Endothelial cell of umbilical vein (primary cell): Measurements from ENCODE around the gene TRIM65. TPM values are rescaled to one million over a fixed set of nuclear protein-coding genes. Genes with fewer than 3 reads are reported as not detected.

Experiments used
- BruUV-seq: library from RNA; stranded (reverse); fragments of 400-500 nt; replicated peaks from 2 replicates; lab custom pipeline; 2021; lab: Mats Ljungman, UMichigan
- CTCF ChIA-PET: fragments of 300-600, 350-600 bp; sonication (Branson Sonifier 250); formaldehyde crosslinking; loops from one replicate; lab custom pipeline; 2021; ENCODE audit warnings: antibody characterized with exemption, inconsistent platforms; lab: Charles Lee
- POLR2A ChIA-PET: fragments of 300-600, 350-600 bp; sonication (Branson Sonifier 250); formaldehyde crosslinking; loops from one replicate; lab custom pipeline; 2021; ENCODE audit warnings: antibody characterized with exemption, inconsistent platforms; lab: Charles Lee
- DNase-seq: peaks from one replicate; pipeline ENCODE4 v3.0.0-alpha.2; 2011; ENCODE audit warnings: low read depth, low spot score
- FAIRE-seq: peaks from 2 replicates; lab custom pipeline; 2011; peaks lifted over from hg19 to GRCh38; lab: Jason Lieb, UNC
- H2AFZ ChIP-seq: 2 replicates; pipeline ENCODE4 v1.6.0; 2012; ENCODE audit warnings: low read depth, low read length, control low read depth, inconsistent platforms
- H3K27ac ChIP-seq: 2 replicates; pipeline ENCODE4 v1.5.1; 2011; ENCODE audit warnings: low read depth, mild to moderate bottlenecking, control low read depth, low read length, moderate library complexity; ENCODE audit not compliant: insufficient read depth
- H3K27me3 ChIP-seq, 2 experiments: 2 replicates each; pipeline versions ENCODE4 v1.6.0 to v1.6.1; 2011; ENCODE audit warnings: low read length in 2 of 2, mixed read lengths in 1 of 2; ENCODE audit not compliant: control insufficient read depth in 2 of 2, insufficient read depth in 2 of 2
- H3K36me3 ChIP-seq, 2 experiments: 2 replicates in 1 of 2; 3 replicates in 1 of 2; pipeline ENCODE4 v1.5.1; 2011; ENCODE audit warnings: low read length in 2 of 2, mild to moderate bottlenecking in 1 of 2, moderate library complexity in 1 of 2; ENCODE audit not compliant: control insufficient read depth in 2 of 2, insufficient read depth in 2 of 2; ENCODE audit errors: extremely low read depth in 1 of 2
- H3K4me1 ChIP-seq: 3 replicates; pipeline ENCODE4 v1.5.1; 2011; ENCODE audit warnings: mild to moderate bottlenecking, low read length; ENCODE audit not compliant: control insufficient read depth, insufficient read depth; ENCODE audit errors: extremely low read depth
- H3K4me2 ChIP-seq: 2 replicates; pipeline ENCODE4 v1.6.1; 2011; ENCODE audit warnings: low read length, control low read depth, mixed read lengths; ENCODE audit not compliant: insufficient read depth
- H3K4me3 ChIP-seq, 3 experiments: fragments of 200-600 bp in 1 of 3; sonication (generic), shearing (Covaris generic) in 1 of 3; replicated peaks in 1 of 3; 2 replicates each; pipeline ENCODE4 v1.5.1; 2011 to 2016; ENCODE audit warnings: control low read depth in 3 of 3, low read length in 3 of 3, mild to moderate bottlenecking in 2 of 3, inconsistent platforms in 1 of 3, low read depth in 1 of 3, moderate library complexity in 1 of 3; ENCODE audit not compliant: insufficient read depth in 1 of 3
- H3K79me2 ChIP-seq: 2 replicates; pipeline ENCODE4 v1.6.0; 2012; ENCODE audit warnings: low read length, inconsistent platforms; ENCODE audit not compliant: control insufficient read depth, insufficient read depth
- H3K9ac ChIP-seq: replicated peaks from 2 replicates; pipeline ENCODE3; 2011; ENCODE audit warnings: low read length, control low read depth; ENCODE audit not compliant: insufficient read depth; ENCODE audit errors: extremely low read depth
- H3K9me1 ChIP-seq: replicated peaks from 3 replicates; pipeline ENCODE4 v1.6.0; 2011; ENCODE audit warnings: mild to moderate bottlenecking, low read length; ENCODE audit not compliant: control insufficient read depth, insufficient read depth; ENCODE audit errors: extremely low read depth
- H3K9me3 ChIP-seq: replicated peaks from 2 replicates; pipeline ENCODE4 v1.5.1; 2012; ENCODE audit warnings: low read length, inconsistent platforms; ENCODE audit not compliant: control insufficient read depth, insufficient read depth
- H4K20me1 ChIP-seq: replicated peaks from 2 replicates; pipeline ENCODE3; 2011; ENCODE audit warnings: mild to moderate bottlenecking, low read length; ENCODE audit not compliant: control insufficient read depth, insufficient read depth; ENCODE audit errors: extremely low read depth
- CTCF ChIP-seq, 2 donors: IDR thresholded peaks; 1 replicate in 1 of 2; 2 replicates in 1 of 2; pipeline ENCODE4 v1.5.1; 2011; ENCODE audit warnings: low read length in 2 of 2, mild to moderate bottlenecking in 2 of 2, moderate library complexity in 2 of 2, control low read depth in 1 of 2, inconsistent platforms in 1 of 2, low read depth in 1 of 2; ENCODE audit not compliant: insufficient read depth in 1 of 2; ENCODE audit errors: extremely low read depth in 1 of 2
- EZH2 ChIP-seq: IDR thresholded peaks from 2 replicates; pipeline ENCODE4 v1.6.1; 2012; ENCODE audit warnings: borderline replicate concordance, low read depth, mild to moderate bottlenecking, moderate library complexity, low read length, inconsistent platforms; ENCODE audit not compliant: severe bottlenecking
- FOS ChIP-seq: IDR thresholded peaks from 2 replicates; pipeline ENCODE4 v1.6.1; 2011; ENCODE audit warnings: mild to moderate bottlenecking, low read length, moderate library complexity, borderline replicate concordance; ENCODE audit not compliant: insufficient read depth
- GATA2 ChIP-seq: IDR thresholded peaks from 2 replicates; pipeline ENCODE4 v1.7.0; 2011; ENCODE audit warnings: low read depth, mild to moderate bottlenecking, moderate library complexity, mixed read lengths, low read length; ENCODE audit not compliant: insufficient read length, insufficient read depth
- JUN ChIP-seq: IDR thresholded peaks from 2 replicates; pipeline ENCODE4 v1.6.1; 2011; ENCODE audit warnings: borderline replicate concordance, low read depth; ENCODE audit not compliant: insufficient read length, insufficient read depth
- MAX ChIP-seq: IDR thresholded peaks from 2 replicates; pipeline ENCODE4 v1.6.1; 2011; ENCODE audit not compliant: insufficient read depth, insufficient read length
- MYC ChIP-seq: IDR thresholded peaks from one replicate; pipeline ENCODE4 v1.6.1; 2011; ENCODE audit warnings: mild to moderate bottlenecking, low read depth, low read length
- POLR2A ChIP-seq: IDR thresholded peaks from 2 replicates; pipeline ENCODE4 v1.6.1; 2012; ENCODE audit warnings: low read depth, mild to moderate bottlenecking, control low read depth, low read length
- POLR2AphosphoS5 ChIP-seq: IDR thresholded peaks from 2 replicates; pipeline ENCODE4 v1.6.1; 2012; ENCODE audit warnings: low read depth, mild to moderate bottlenecking, control low read depth, low read length, moderate library complexity; ENCODE audit not compliant: insufficient read depth
- dilution Hi-C: fragments of 300-500 bp; cut with MboI; formaldehyde crosslinking; loops from one replicate; pipeline ENCODE4 v1.15.0; 2019; ENCODE audit warnings: low sequenced_read_pairs; ENCODE audit not compliant: extremely low pct_ligation_motif_present
- intact Hi-C: fragments of 100-400 bp; cut with micrococcal nuclease; formaldehyde crosslinking; loops from one replicate; pipeline ENCODE4 v1.10.0; 2022
- polyA plus RNA-seq, 4 experiments: library from polyadenylated mRNA; depleted of rRNA in 3 of 4; stranded (reverse) in 3 of 4; unstranded in 1 of 4; fragments of >200 nt; gene quantifications; 2 replicates each; pipeline versions ENCODE4 v1.2.1 to v1.2.3, GENCODE V29; 2011 to 2012; ENCODE audit warnings: missing spikeins in 1 of 4
- total RNA-seq: library from RNA; stranded (reverse); gene quantifications from 2 replicates; pipeline ENCODE4 v1.2.3, GENCODE V29; 2021

Gene TRIM65
- total and polyA plus RNA-seq, 2 donors (not counting 3 experiments of a cell fraction or from before 2014, with no cell fraction given), result 19.3 to 33.5 TPM

- no peaks in the 10 kb centered on the region for H3K9me1 ChIP-seq
- no peaks in the 10 kb centered on the region for H3K27me3 ChIP-seq
- no peaks in the 10 kb centered on the region for H4K20me1 ChIP-seq
- DNase-seq, result no peak
- ChIA-PET POLR2A (interaction anchor here (1.1 kb wide), 1 partner anchor 9 kb away, joined by 3 read pairs; no protein-coding TSS in a partner anchor), CTCF (interaction anchor here (1.2 to 4.7 kb wide), 6 partner anchors 10 to 100 kb away, joined by 3 to 23 read pairs (median 6); partner anchors contain the start of genes CDK3 and MRPL38)
- no peak for FAIRE-seq
- no peak overlapping the region for H2AFZ ChIP-seq
- no peaks in the 10 kb centered on the region for H3K36me3 ChIP-seq
- intact Hi-C loops (no loop called here), dilution Hi-C loops (no loop called here)
- no peaks in the 10 kb centered on the region for H3K4me1 ChIP-seq
- no peak for TF ChIP-seq MAX
- TF ChIP-seq POLR2A, result no peak
- no peak overlapping the region for H3K27ac ChIP-seq
- no peak overlapping the region for H3K4me2 ChIP-seq
- no peak overlapping the region for H3K4me3 ChIP-seq
- no peaks in the 10 kb centered on the region for H3K79me2 ChIP-seq
- no peak overlapping the region for H3K9ac ChIP-seq
- no TSS peak for BruUV-seq
- no peaks in the 10 kb centered on the region for H3K9me3 ChIP-seq
Observed at GRCh38 chr17:75914643-75915267, 18.0 kb upstream of the TRIM65 start.

GRCh38 chr17:75913537-75914210 lies 16.9 kb upstream of the TRIM65 start:
- CTCF ChIA-PET, result interaction anchor here (2.3 kb wide), 1 partner anchor 9 kb away, joined by 7 read pairs; the partner anchor contains the start of gene MRPL38
- H3K79me2 ChIP-seq, result no peaks in the 10 kb centered on the region

More at GRCh38 chr17:75913537-75914210, 16.9 kb upstream of the TRIM65 start:
- Histone ChIP-seq H3K4me2 (no peak overlapping the region), H3K4me3 (no peak overlapping the region), H3K9me1 (no peaks in the 10 kb centered on the region), H2AFZ (no peak overlapping the region), H4K20me1 (no peaks in the 10 kb centered on the region), H3K27me3 (no peaks in the 10 kb centered on the region), H3K4me1 (no peaks in the 10 kb centered on the region), H3K9me3 (no peaks in the 10 kb centered on the region), H3K36me3 (no peaks in the 10 kb centered on the region), H3K27ac (no peak overlapping the region), H3K9ac (no peak overlapping the region)
- POLR2A ChIA-PET, result no interaction called here
- dilution Hi-C loops, result no loop called here
- no TSS peak for BruUV-seq
- no peak for TF ChIP-seq FOS
- TF ChIP-seq CTCF (IDR thresholded peaks at IDR 0.05; ENCODE audit: extremely low read depth in 1 of 2, insufficient read depth in 1 of 2, low read depth in 1 of 2, low read length in 2 of 2), result no peak
- TF ChIP-seq MYC, result no peak
- TF ChIP-seq GATA2, result no peak
- no peak for TF ChIP-seq JUN
- TF ChIP-seq POLR2AphosphoS5, result no peak
- no peak for TF ChIP-seq POLR2A
- no peak for TF ChIP-seq EZH2
- TF ChIP-seq MAX, result no peak
- no peak for FAIRE-seq
- intact Hi-C loops, result no loop called here
- DNase-seq, result no peak
